Osteoblast (primary cell): ENCODE measurements around the gene RIT1. TPM values are rescaled to one million over a fixed set of nuclear protein-coding genes. Genes with fewer than 3 reads are reported as not detected.

ENCODE experiments used
- DNase-seq: peaks from one replicate; pipeline ENCODE4 v3.0.0; 2011; ENCODE audit warnings: low spot score, mixed read lengths; ENCODE audit not compliant: insufficient read length; ENCODE audit errors: missing footprints
- H2AFZ ChIP-seq: 2 replicates; pipeline ENCODE4 v1.6.0; 2011; ENCODE audit warnings: mild to moderate bottlenecking, low read length
- H3K27ac ChIP-seq: 2 replicates; pipeline ENCODE4 v1.5.1; 2011; ENCODE audit warnings: mild to moderate bottlenecking, low read depth, low read length, moderate library complexity
- H3K27me3 ChIP-seq: 2 replicates; pipeline ENCODE4 v1.6.0; 2012; ENCODE audit warnings: mild to moderate bottlenecking, control low read depth, inconsistent platforms, low read length, moderate library complexity; ENCODE audit not compliant: insufficient read depth
- H3K36me3 ChIP-seq: 2 replicates; pipeline ENCODE4 v1.5.1; 2011; ENCODE audit warnings: mild to moderate bottlenecking, low read length, control low read depth, moderate library complexity; ENCODE audit not compliant: insufficient read depth
- H3K4me1 ChIP-seq: 2 replicates; pipeline ENCODE4 v1.5.1; 2011; ENCODE audit warnings: mild to moderate bottlenecking, low read length, control low read depth, moderate library complexity; ENCODE audit not compliant: insufficient read depth
- H3K4me2 ChIP-seq: 2 replicates; pipeline ENCODE4 v1.6.0; 2011; ENCODE audit warnings: mild to moderate bottlenecking, low read length; ENCODE audit not compliant: insufficient read depth
- H3K4me3 ChIP-seq: fragments of 200-600 bp; sonication (generic); 3 replicates; pipeline ENCODE4 v1.5.1; 2012; ENCODE audit warnings: mild to moderate bottlenecking, low read length, inconsistent platforms; ENCODE audit not compliant: insufficient read depth
- H3K79me2 ChIP-seq: 2 replicates; pipeline ENCODE4 v1.6.0; 2012; ENCODE audit warnings: mild to moderate bottlenecking, low read length, control low read depth, inconsistent platforms; ENCODE audit not compliant: insufficient read depth
- H3K9me3 ChIP-seq: 2 replicates; pipeline ENCODE4 v1.5.1; 2011; ENCODE audit warnings: low read depth, low read length, control low read depth
- H4K20me1 ChIP-seq: 2 replicates; pipeline ENCODE4 v1.6.0; 2012; ENCODE audit warnings: mild to moderate bottlenecking, low read length, control low read depth; ENCODE audit not compliant: insufficient read depth
- CTCF ChIP-seq: IDR thresholded peaks from 2 replicates; pipeline ENCODE4 v1.5.1; 2011; ENCODE audit warnings: mild to moderate bottlenecking, low read depth, low read length, moderate library complexity; ENCODE audit errors: extremely low read depth
- total RNA-seq: library from RNA; depleted of rRNA; stranded (reverse); fragments of >200 nt; gene quantifications from 2 replicates; pipeline ENCODE4 v1.2.3, GENCODE V29; 2012

The RIT1 gene
- total RNA-seq, 1 donor = 36.9 TPM

GRCh38 chr1:155941845-155942531, 30.8 kb upstream of the RIT1 start:
- Histone ChIP-seq H3K4me1 (peaks cover 18% of the 10 kb centered on the region), H3K4me2 (no peak overlapping the region), H3K79me2 (no peaks in the 10 kb centered on the region), H3K27ac (no peak overlapping the region), H3K36me3 (peaks cover 12% of the 10 kb centered on the region), H3K4me3 (no peak overlapping the region), H3K27me3 (no peaks in the 10 kb centered on the region), H2AFZ (no peak overlapping the region), H3K9me3 (no peaks in the 10 kb centered on the region), H4K20me1 (peaks cover 8% of the 10 kb centered on the region)
- DNase-seq = peak; percentile 62
- TF ChIP-seq CTCF = no peak

GRCh38 chr1:155940993-155941844, 30.1 kb upstream of the RIT1 start, which contains the start of gene RXFP4:
Gene RXFP4, plus strand, starts transcription at chr1:155941638. Its CDS starts 72 bp downstream, at chr1:155941710.
- DNase-seq = peak; percentile 54
- H3K27me3 ChIP-seq = no peaks in the 10 kb centered on the region
- peaks cover 2% of the 10 kb centered on the region for H4K20me1 ChIP-seq
- no peak within 1 kb of the TSS for H3K4me3 ChIP-seq
- H3K79me2 ChIP-seq = no peaks in the 10 kb centered on the region
- no peaks in the 10 kb centered on the region for H3K9me3 ChIP-seq
- H2AFZ ChIP-seq = peak within 1 kb of the TSS; percentile 40
- no peak within 1 kb of the TSS for H3K4me2 ChIP-seq
- H3K4me1 ChIP-seq = peaks cover 18% of the 10 kb centered on the region
- peaks cover 4% of the 10 kb centered on the region for H3K36me3 ChIP-seq
- TF ChIP-seq CTCF = no peak
- peak within 1 kb of the TSS; percentile 3 for H3K27ac ChIP-seq

- Histone ChIP-seq H3K4me1 (peaks cover 18% of the 10 kb centered on the region), H4K20me1 (no peaks in the 10 kb centered on the region), H3K79me2 (no peaks in the 10 kb centered on the region), H3K4me3 (no peak overlapping the region), H3K27ac (peak overlapping the region; percentile 3), H3K36me3 (no peaks in the 10 kb centered on the region), H3K4me2 (no peak overlapping the region), H2AFZ (peak overlapping the region; percentile 40), H3K9me3 (no peaks in the 10 kb centered on the region), H3K27me3 (no peaks in the 10 kb centered on the region)
- TF ChIP-seq CTCF = no peak
- DNase-seq = peak; percentile 39
Measured at GRCh38 chr1:155940482-155940992, 29.4 kb upstream of the RIT1 start.

GRCh38 chr1:155938220-155938627, 27.1 kb upstream of the RIT1 start:
- H3K4me2 ChIP-seq = no peak overlapping the region
- H3K27ac ChIP-seq = no peak overlapping the region
- no peak overlapping the region for H2AFZ ChIP-seq
- TF ChIP-seq CTCF = peak; percentile 69
- H4K20me1 ChIP-seq = peaks cover 3% of the 10 kb centered on the region
- peak; percentile 65 for DNase-seq
- peaks cover 18% of the 10 kb centered on the region for H3K4me1 ChIP-seq
- no peak overlapping the region for H3K4me3 ChIP-seq
- H3K36me3 ChIP-seq = peaks cover under 1% of the 10 kb centered on the region
- H3K9me3 ChIP-seq = no peaks in the 10 kb centered on the region
- H3K27me3 ChIP-seq = no peaks in the 10 kb centered on the region
- peaks cover 10% of the 10 kb centered on the region for H3K79me2 ChIP-seq
